Putamen (tissue), 1 donor: ENCODE measurements around the gene BAHCC1.
"Not testable (repeated sequence)": the region's sequence is repeated elsewhere in the genome, so short reads cannot be mapped to it uniquely, and the experiment has no call there.

Source experiments
- DNase-seq: peaks from one replicate; pipeline ENCODE4 v3.0.0-alpha.2; 2016; ENCODE audit warnings: low spot score

The BAHCC1 gene

GRCh38 chr17:81394921-81395599, at the start of gene BAHCC1:
BAHCC1 (plus strand) TSS chr17:81395457; CDS start chr17:81399740, 4,283 bp downstream.
- DNase-seq, result peak; percentile 100

GRCh38 chr17:81346090-81346907, 49.0 kb upstream of the BAHCC1 start:
- peak; percentile 96 for DNase-seq

DNA sequence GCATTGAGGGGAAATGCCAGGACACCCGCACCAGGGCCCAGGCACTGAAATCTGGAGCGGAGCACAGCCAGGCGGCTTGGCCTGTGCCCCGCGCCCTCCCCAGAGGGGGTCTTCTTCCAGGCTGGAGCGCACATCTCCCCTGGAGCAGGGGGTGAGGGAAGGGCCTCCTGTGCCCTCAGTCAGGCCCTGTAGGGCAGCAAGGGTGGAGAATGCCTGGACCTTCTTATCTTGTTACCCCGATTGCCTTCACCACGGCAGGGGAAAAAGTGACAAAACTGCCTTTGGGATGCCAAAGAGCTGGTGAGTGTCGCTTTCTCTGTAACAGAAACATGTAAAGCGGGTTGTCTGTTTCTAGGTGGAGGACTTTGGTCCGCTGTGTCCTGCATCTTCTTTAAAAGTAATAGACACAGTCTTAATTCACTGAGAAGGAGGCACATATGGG, 48.3 kb upstream of the BAHCC1 start:
- DNase-seq, result no peak

GRCh38 chr17:81347437-81347836, 47.8 kb upstream of the BAHCC1 start:
- DNase-seq, result no peak

GRCh38 chr17:81348097-81349055, 46.9 kb upstream of the BAHCC1 start:
- no peak for DNase-seq

GRCh38 chr17:81349397-81350319, 45.6 kb upstream of the BAHCC1 start:
- DNase-seq, result no peak

- DNase-seq, result no peak
Observed at GRCh38 chr17:81350320-81350890, 44.9 kb upstream of the BAHCC1 start.

- DNase-seq, result not testable (repeated sequence)
Observed at GRCh38 chr17:81351329-81352052, 43.8 kb upstream of the BAHCC1 start.

DNA sequence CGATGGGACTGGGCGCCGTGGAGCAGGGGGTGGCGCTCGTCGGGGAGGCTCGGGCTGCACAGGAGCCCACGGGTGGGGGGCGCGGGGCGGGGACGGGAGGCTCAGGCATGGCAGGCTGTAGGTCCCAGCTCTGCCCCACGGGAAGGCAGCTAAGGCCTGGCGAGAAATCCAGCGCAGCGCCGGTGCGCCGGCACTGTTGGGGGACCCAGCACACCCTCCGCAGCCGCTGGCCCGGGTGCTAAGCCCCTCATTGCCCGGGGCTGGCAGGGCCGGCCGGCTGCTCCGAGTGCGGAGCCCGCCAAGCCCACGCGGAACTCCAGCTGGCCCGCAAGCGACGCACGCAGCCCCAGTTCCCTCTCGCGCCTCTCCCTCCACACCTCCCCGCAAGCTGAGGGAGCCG, 43.2 kb upstream of the BAHCC1 start:
- not testable (repeated sequence) for DNase-seq

- DNase-seq, result no peak
Observed at GRCh38 chr17:81354252-81354953, 40.9 kb upstream of the BAHCC1 start.

GRCh38 chr17:81354954-81355347, 40.3 kb upstream of the BAHCC1 start:
- DNase-seq, result no peak

DNA sequence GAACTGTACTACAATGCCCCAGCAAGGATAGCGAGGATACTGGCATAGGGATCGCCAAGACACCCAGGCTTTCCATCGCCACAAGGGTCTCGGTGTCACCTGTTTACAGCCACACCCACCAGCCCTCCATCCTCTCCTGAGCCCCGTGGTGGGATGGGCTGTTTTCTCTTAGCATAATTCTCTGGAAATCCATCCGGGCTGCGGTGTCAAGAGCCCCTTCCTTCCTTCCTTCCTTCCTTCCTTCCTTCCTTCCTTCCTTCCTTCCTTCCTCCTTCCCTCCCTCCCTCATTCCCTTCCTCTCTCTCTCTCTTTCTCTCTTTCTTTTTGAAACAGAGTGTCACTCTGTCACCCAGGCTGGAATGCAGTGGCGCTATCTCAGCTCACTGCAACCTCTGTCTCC, 36.0 kb upstream of the BAHCC1 start:
- no peak for DNase-seq

DNA sequence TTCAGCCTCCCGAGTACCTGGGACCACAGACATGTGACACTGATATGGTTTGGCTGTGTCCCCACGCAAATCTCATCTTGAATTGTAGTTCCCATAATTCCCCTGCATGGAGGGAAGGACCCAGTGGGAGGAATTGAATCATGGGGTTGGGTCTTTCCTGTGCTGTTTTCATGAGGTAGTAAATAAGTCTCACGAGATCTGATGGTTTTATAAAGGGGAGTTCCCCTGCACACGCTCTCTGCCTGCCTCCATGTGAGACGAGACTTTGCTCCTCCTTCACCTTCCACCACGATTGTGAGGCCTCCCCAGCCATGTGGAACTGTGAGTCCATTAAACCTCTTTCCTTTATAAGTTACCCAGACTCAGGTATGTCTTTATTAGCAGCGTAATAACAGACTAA, 33.3 kb upstream of the BAHCC1 start:
- DNase-seq, result not testable (repeated sequence)

DNA sequence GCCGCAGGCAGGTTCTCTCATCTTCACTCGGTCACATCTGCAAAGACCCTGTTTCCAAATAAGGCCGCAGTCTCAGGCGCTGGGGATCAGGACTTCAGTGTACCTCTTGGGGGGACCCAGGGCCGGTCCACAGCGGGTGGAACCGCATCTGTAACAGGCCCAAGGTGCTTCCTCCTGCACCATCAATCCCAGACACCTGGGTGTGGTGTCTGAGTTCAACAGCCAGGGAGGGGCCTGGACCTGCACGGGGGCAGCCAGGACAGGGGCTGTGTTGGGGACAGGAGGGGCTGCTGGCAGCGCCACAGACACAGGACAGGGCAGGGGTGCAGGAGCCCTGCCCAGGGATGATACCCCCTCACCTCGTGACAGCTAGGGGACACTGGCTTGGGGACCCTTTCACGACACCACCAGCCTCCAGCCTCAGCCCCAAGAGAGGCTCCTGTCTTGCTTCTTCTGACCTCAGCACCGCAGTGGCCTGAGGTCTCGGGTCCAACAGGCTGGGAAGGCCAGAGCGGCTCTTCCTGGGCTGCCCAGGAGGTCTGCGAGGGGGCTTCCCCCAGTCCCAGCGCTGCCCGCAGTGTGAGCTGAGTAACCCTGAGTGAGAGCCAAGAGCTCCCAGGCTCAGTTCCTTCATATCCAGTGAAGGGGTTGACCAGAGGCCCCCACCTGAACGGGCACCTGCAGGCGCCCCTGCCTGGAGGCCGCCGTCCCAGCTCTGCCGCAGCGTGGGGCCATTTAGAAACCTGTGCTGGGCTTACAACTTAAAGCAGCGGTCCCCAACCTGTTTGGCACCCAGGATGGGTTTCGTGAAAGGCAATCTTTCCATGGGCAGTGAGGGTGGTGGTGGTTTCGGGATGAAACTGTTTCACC, 30.7 kb upstream of the BAHCC1 start:
- no peak for DNase-seq

DNA sequence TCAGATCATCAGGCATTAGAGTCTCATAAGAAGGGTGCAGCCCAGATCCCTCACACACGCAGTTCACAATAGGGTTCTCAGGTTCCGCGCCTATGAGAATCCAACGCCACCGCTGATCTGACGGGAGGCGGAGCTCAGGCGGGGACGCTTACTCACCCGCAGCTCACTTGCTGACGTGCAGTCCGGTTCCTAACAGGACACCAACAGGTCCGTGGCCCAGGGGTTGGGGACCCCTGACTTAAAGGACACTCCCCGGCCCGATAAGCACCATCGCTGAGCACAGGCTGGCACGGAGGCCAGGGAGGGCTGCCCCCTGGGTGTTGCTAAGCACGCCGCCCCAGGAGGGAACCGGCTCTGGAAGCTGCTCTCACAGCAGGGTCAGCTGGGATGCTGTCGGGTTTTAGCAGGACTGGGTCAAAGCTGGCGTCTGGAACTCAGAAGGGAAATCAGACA, 30.1 kb upstream of the BAHCC1 start:
- DNase-seq, result no peak

DNA sequence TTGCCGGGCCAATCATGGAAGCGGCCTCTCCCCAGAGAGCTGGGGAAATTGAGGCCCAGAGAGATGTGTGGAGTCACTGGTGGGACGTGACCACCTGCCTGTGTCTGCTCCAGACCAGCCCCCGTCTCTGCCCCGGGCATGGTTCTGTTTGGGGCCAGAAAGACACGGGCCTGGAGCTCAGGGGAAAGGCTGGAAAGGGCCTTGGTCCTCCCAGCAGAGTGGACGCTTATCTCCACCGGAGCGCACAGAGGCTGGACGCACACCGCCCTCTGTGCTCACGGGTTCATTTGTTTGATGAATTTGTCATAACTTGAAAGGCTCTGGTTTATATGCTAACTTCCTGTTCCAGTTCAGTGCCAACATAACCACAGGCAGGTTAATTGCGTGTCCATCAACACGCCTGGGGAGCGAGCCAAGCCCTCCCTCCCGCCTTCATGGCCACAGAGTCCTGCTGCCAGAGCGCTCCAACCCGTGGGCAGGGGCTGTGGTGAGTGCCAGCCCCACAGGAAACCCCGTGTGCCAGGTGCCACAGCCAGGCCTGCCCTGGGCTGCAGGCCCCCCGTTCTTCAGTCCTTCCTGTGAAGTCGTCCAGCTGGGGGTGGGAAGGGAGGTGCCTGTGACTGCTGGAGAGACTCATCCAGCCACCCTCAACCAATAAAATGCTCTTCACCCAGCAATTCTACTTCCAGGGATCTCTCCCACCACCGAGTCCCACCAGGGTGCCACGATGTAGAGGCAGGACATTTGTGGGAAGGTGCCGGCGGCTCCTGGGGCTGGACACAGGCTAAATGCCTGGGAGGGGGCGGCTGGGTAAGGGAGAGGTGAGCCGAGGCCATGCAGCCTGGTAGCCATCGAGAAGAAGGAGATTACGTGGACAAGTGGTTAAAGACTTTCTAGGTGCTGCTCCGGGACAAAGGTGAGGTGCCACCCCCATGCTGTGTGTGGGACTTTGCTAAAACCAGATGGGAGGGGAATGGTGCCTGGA, 29.4 kb upstream of the BAHCC1 start:
- DNase-seq, result no peak

DNA sequence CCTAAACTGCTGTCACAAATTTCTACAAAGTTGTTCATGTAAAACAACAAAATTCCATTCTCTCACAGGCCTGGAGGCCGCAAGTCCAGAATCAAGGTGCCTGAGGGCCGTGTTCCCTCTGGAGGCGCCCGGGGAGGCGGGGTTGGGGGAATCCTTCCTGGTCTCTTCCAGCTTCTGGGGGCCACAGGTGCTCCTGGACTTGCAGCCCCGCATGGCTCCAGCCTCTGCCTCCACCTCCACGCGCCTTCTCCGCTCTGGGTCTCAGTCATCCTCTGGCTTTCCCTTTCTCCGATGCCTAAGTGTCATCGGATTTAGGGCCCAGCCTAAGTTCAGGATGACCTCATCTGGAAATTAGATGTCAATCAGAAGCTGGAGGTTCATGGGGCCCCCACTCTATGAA, 28.6 kb upstream of the BAHCC1 start:
- DNase-seq, result no peak
